Measurements from ENCODE around the gene ASIC3.

DNA sequence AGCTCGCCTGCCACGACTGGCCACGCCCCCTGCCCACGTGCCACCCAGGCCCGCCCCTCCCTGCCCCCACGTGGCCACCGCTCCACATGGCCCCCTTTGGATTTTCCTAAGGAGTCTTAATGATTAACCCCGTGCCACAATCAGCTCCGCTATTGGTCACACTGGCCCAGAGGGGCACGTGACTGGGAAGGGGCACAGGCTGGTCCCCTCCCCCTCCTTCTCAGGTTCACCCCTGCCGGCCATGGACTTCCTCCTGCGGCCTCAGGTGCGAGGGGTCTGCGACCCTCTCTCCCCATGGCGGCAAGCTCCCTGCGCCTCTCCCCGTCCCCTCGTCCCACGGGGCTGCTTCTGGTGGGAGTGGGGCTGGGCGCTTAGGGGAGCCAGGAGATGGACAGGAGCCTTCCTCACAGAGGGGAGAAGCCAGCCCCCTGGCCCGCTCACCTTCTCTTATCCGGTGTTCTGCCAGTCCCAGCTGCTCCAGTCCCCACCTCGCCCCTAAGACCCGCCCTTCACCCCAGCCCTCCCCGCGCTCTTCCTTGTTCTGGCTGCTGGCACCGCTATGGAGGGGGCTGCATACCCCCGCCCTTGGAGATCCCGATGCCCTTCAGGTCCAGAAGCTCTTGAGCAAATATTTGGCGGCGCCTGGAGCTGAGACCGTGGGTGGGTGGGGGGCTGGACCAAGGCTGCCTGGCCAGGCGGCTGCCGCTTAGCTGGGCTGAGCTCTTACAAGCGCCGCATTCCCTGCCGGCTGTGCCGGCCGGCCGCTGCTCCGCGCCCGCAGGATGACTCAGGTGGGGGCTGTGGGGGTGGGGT, 14.3 kb downstream of the ASIC3 start:
- TF ChIP-seq EZH2 (IDR thresholded peaks at IDR 0.05; ENCODE audit: insufficient read depth, poor library complexity, severe bottlenecking) (no peak), EZH2phosphoT487 (IDR thresholded peaks at IDR 0.05; ENCODE audit: insufficient read depth, low read depth) (no peak)

All from GM23248 (cell line).